IMR-90 (cell line): ENCODE data around the gene OSER1. TPM values are rescaled to one million over a fixed set of nuclear protein-coding genes. Genes with fewer than 3 reads are reported as not detected.

Experiments used
- ATAC-seq: fragments of 200-7000 bp; cut with Tn5 transposase; 2 replicates; pipeline ENCODE4 v1.9.1; 2020; ENCODE audit warnings: low read depth, mild to moderate bottlenecking, moderate library complexity
- BruUV-seq: library from RNA; stranded (reverse); fragments of 400-500 nt; replicated peaks from 2 replicates; lab custom pipeline; 2021; lab: Mats Ljungman, UMichigan
- CTCF ChIA-PET: fragments of 300-600 bp; formaldehyde crosslinking; extraction: SDS; loops from one replicate; lab custom pipeline; 2021; ENCODE audit warnings: antibody characterized with exemption; lab: Yijun Ruan, JAX
- POLR2A ChIA-PET: fragments of 300-600 bp; sonication (Branson Sonifier 250); formaldehyde crosslinking; loops from one replicate; lab custom pipeline; 2022; ENCODE audit warnings: antibody characterized with exemption; ENCODE audit not compliant: unreplicated experiment; lab: Charles Lee
- DNase-seq: peaks from one replicate; pipeline ENCODE4 v3.0.0; 2013
- H2AFZ ChIP-seq: replicated peaks from 2 replicates; pipeline ENCODE3; 2013; ENCODE audit warnings: low read length, mild to moderate bottlenecking; ENCODE audit not compliant: poor library complexity
- H2AK5ac ChIP-seq: 2 replicates; pipeline ENCODE4 v1.6.1; 2013; ENCODE audit warnings: low read depth, low read length, inconsistent platforms
- H2AK9ac ChIP-seq: replicated peaks from 2 replicates; pipeline ENCODE3; 2013; ENCODE audit warnings: mild to moderate bottlenecking, low read depth, low read length, moderate library complexity; ENCODE audit not compliant: poor library complexity
- H2BK120ac ChIP-seq: 2 replicates; pipeline ENCODE4 v1.6.1; 2013; ENCODE audit warnings: low read depth, low read length, inconsistent platforms
- H2BK15ac ChIP-seq: 3 replicates; pipeline ENCODE4 v1.6.1; 2013; ENCODE audit warnings: low read depth, low read length, inconsistent platforms
- H2BK20ac ChIP-seq: 2 replicates; pipeline ENCODE4 v1.6.1; 2013; ENCODE audit warnings: low read depth, mild to moderate bottlenecking, inconsistent platforms, low read length, moderate library complexity
- H2BK5ac ChIP-seq: 2 replicates; pipeline ENCODE4 v1.6.1; 2013; ENCODE audit warnings: mild to moderate bottlenecking, low read depth, low read length, inconsistent platforms; ENCODE audit not compliant: poor library complexity, severe bottlenecking
- H3K14ac ChIP-seq: replicated peaks from 2 replicates; pipeline ENCODE4 v1.6.1; 2013; ENCODE audit warnings: low read depth, low read length, inconsistent platforms
- H3K18ac ChIP-seq: 2 replicates; pipeline ENCODE4 v1.6.1; 2013; ENCODE audit warnings: low read depth, low read length, control low read depth
- H3K23ac ChIP-seq: 2 replicates; pipeline ENCODE4 v1.6.1; 2013; ENCODE audit warnings: low read depth, low read length, inconsistent platforms
- H3K27ac ChIP-seq: 2 replicates; pipeline ENCODE4 v1.5.1; 2013; ENCODE audit warnings: mild to moderate bottlenecking, control low read depth, low read length; ENCODE audit not compliant: insufficient read depth
- H3K27me3 ChIP-seq: 2 replicates; pipeline ENCODE4 v1.6.1; 2013; ENCODE audit warnings: low read length; ENCODE audit not compliant: control insufficient read depth, insufficient read depth
- H3K36me3 ChIP-seq: 2 replicates; pipeline ENCODE4 v1.6.1; 2013; ENCODE audit warnings: low read length, mixed read lengths; ENCODE audit not compliant: control insufficient read depth, insufficient read depth
- H3K4ac ChIP-seq: 2 replicates; pipeline ENCODE4 v1.6.1; 2013; ENCODE audit warnings: low read depth, low read length, inconsistent platforms
- H3K4me1 ChIP-seq: 2 replicates; pipeline ENCODE4 v1.6.1; 2013; ENCODE audit warnings: low read length, mixed read lengths; ENCODE audit not compliant: control insufficient read depth, insufficient read depth
- H3K4me2 ChIP-seq: 2 replicates; pipeline ENCODE4 v1.6.1; 2013; ENCODE audit warnings: low read depth, mild to moderate bottlenecking, control low read depth, low read length, moderate library complexity
- H3K4me3 ChIP-seq: 2 replicates; pipeline ENCODE4 v1.5.1; 2013; ENCODE audit warnings: low read depth, mild to moderate bottlenecking, control low read depth, low read length, moderate library complexity; ENCODE audit not compliant: insufficient read depth
- H3K56ac ChIP-seq: 2 replicates; pipeline ENCODE4 v1.6.1; 2013; ENCODE audit warnings: low read length, inconsistent platforms; ENCODE audit not compliant: insufficient read depth; ENCODE audit errors: extremely low read depth
- H3K79me1 ChIP-seq, 2 experiments: 2 replicates each; pipeline ENCODE4 v1.6.1; 2013; ENCODE audit warnings: low read length in 2 of 2, inconsistent platforms in 1 of 2, low read depth in 1 of 2
- H3K9ac ChIP-seq: 2 replicates; pipeline ENCODE4 v1.6.1; 2013; ENCODE audit warnings: low read depth, low read length, control low read depth
- H3K9me1 ChIP-seq: 2 replicates; pipeline ENCODE4 v1.6.1; 2013; ENCODE audit warnings: low read length, inconsistent platforms; ENCODE audit not compliant: insufficient read depth
- H3K9me3 ChIP-seq: 2 replicates; pipeline ENCODE4 v1.6.1; 2013; ENCODE audit warnings: low read length; ENCODE audit not compliant: control insufficient read depth, insufficient read depth
- H4K20me1 ChIP-seq: 2 replicates; pipeline ENCODE4 v1.6.1; 2013; ENCODE audit warnings: low read length, inconsistent platforms; ENCODE audit not compliant: insufficient read depth
- H4K5ac ChIP-seq: 2 replicates; pipeline ENCODE4 v1.6.1; 2013; ENCODE audit warnings: mild to moderate bottlenecking, low read depth, low read length, control low read depth
- H4K8ac ChIP-seq, 2 experiments: 2 replicates each; pipeline ENCODE4 v1.6.1; 2013; ENCODE audit warnings: low read depth in 2 of 2, low read length in 2 of 2, control low read depth in 1 of 2, inconsistent platforms in 1 of 2
- H4K91ac ChIP-seq: 2 replicates; pipeline ENCODE4 v1.6.1; 2013; ENCODE audit warnings: low read depth, low read length, inconsistent platforms; ENCODE audit not compliant: insufficient read depth
- BHLHE40 ChIP-seq: fragments of 150-350 bp; IDR thresholded peaks from 2 replicates; pipeline ENCODE4 v1.6.1; 2016; ENCODE audit warnings: mild to moderate bottlenecking, low read depth, low read length
- CEBPB ChIP-seq: IDR thresholded peaks from 2 replicates; pipeline ENCODE4 v1.6.1; 2012; ENCODE audit warnings: low read depth, low read length, improper control_type of control experiment
- CHD1 ChIP-seq: IDR thresholded peaks from 2 replicates; pipeline ENCODE4 v1.6.1; 2012; ENCODE audit warnings: low read depth, low read length, improper control_type of control experiment
- CTCF ChIP-seq: conservative IDR thresholded peaks from 2 replicates; pipeline ENCODE4 v1.5.1; 2012; ENCODE audit warnings: mild to moderate bottlenecking, low read depth, low read length, improper control_type of control experiment
- FOS ChIP-seq: fragments of 150-350 bp; IDR thresholded peaks from 2 replicates; pipeline ENCODE4 v1.6.1; 2016; ENCODE audit warnings: low read depth, low read length
- MAFK ChIP-seq: IDR thresholded peaks from 2 replicates; pipeline ENCODE4 v1.6.1; 2012; ENCODE audit warnings: low read depth, low read length, improper control_type of control experiment
- MAZ ChIP-seq: IDR thresholded peaks from 2 replicates; pipeline ENCODE4 v1.6.1; 2012; ENCODE audit warnings: low read depth, mild to moderate bottlenecking, low read length, improper control_type of control experiment, moderate library complexity, borderline replicate concordance
- MXI1 ChIP-seq: IDR thresholded peaks from 2 replicates; pipeline ENCODE4 v1.6.1; 2012; ENCODE audit warnings: low read depth, mild to moderate bottlenecking, low read length, moderate library complexity, borderline replicate concordance
- NFE2L2 ChIP-seq: fragments of 150-350 bp; IDR thresholded peaks from 2 replicates; pipeline ENCODE4 v1.6.1; 2016; ENCODE audit warnings: low read depth, mild to moderate bottlenecking, low read length
- POLR2A ChIP-seq: IDR thresholded peaks from 2 replicates; pipeline ENCODE4 v1.6.1; 2012; ENCODE audit warnings: mild to moderate bottlenecking, low read depth, low read length
- RAD21 ChIP-seq: IDR thresholded peaks from 2 replicates; pipeline ENCODE4 v1.6.1; 2012; ENCODE audit warnings: low read length, improper control_type of control experiment
- RCOR1 ChIP-seq: IDR thresholded peaks from 2 replicates; pipeline ENCODE4 v1.6.1; 2012; ENCODE audit warnings: mild to moderate bottlenecking, low read length, improper control_type of control experiment; ENCODE audit not compliant: insufficient replicate concordance
- RFX5 ChIP-seq: IDR thresholded peaks from 2 replicates; pipeline ENCODE4 v1.8.0; 2012; ENCODE audit warnings: low read depth, mild to moderate bottlenecking, low read length, moderate library complexity
- SMC3 ChIP-seq: fragments of 150-350 bp; IDR thresholded peaks from 2 replicates; pipeline ENCODE4 v1.6.1; 2016; ENCODE audit warnings: low read depth, mild to moderate bottlenecking, antibody characterized with exemption, low read length, moderate library complexity
- USF2 ChIP-seq: fragments of 150-350 bp; IDR thresholded peaks from 2 replicates; pipeline ENCODE4 v1.6.1; 2017; ENCODE audit warnings: mild to moderate bottlenecking, antibody characterized with exemption, low read length, low read depth
- WGBS, 2 experiments: methylation state at CpG; one replicate each; pipeline versions ENCODE4 v1.1.5 to v1.1.7; 2013; ENCODE audit warnings: missing lambda C conversion rate in 2 of 2; ENCODE audit not compliant: insufficient read length in 1 of 2; ENCODE audit errors: extremely low coverage in 2 of 2; 5-methylcytosine and 5-hydroxymethylcytosine counted together
- dilution Hi-C: fragments of 300-500 bp; cut with HindIII; formaldehyde crosslinking; loops from one replicate; pipeline ENCODE4 v1.14.3; 2018; ENCODE audit warnings: low sequenced_read_pairs; ENCODE audit not compliant: unreplicated experiment
- in situ Hi-C: fragments of 300-500 bp; cut with MboI; formaldehyde crosslinking; loops from 3 replicates; pipeline ENCODE4 v1.14.3; 2019; ENCODE audit warnings: low sequenced_read_pairs, inconsistent platforms, mixed read lengths
- intact Hi-C: fragments of 100-400 bp; cut with micrococcal nuclease; formaldehyde crosslinking; loops from 2 replicates; pipeline ENCODE4 v1.10.0; 2022
- polyA plus RNA-seq, 3 experiments: library from polyadenylated mRNA; depleted of rRNA; stranded (reverse); fragments of >200 nt; gene quantifications; 2 replicates each; pipeline ENCODE4 v1.2.3, GENCODE V29; 2012; ENCODE audit warnings: low replicate concordance in 1 of 3
- total RNA-seq: library from RNA; depleted of rRNA; stranded (reverse); fragments of >200 nt; gene quantifications from 2 replicates; pipeline ENCODE4 v1.2.3, GENCODE V29; 2012
- TF ChIP-seq, protein P1 (sequence below): fragments of 150-350 bp; IDR thresholded peaks from 2 replicates; pipeline ENCODE4 v1.6.1; 2016; ENCODE audit warnings: low read depth, mild to moderate bottlenecking, low read length, moderate library complexity, borderline replicate concordance

OSER1 gene
- total and polyA plus RNA-seq, 2 of the 4 experiments (the other 2 are of a cell fraction) = 32.6 to 70.6 TPM

- Histone ChIP-seq H3K4ac (no peak overlapping the region), H2BK5ac (no peak overlapping the region), H3K27ac (no peak overlapping the region), H2BK15ac (no peak overlapping the region), H3K27me3 (no peaks in the 10 kb centered on the region), H3K9me3 (no peaks in the 10 kb centered on the region), H4K91ac (no peak overlapping the region), H2BK120ac (no peak overlapping the region), H3K4me1 (peaks cover 21% of the 10 kb centered on the region), H3K9me1 (peaks cover 16% of the 10 kb centered on the region), H3K79me1 (peaks cover 0 to 17% of the 10 kb centered on the region in 2 experiments; a peak in 2 of 4 replicates), H2AFZ (no peak overlapping the region), H4K5ac (no peak overlapping the region), H2AK5ac (no peak overlapping the region), H3K36me3 (no peaks in the 10 kb centered on the region), H2BK20ac (no peak overlapping the region), H3K56ac (no peak overlapping the region), H4K20me1 (no peaks in the 10 kb centered on the region), H3K4me3 (no peak overlapping the region), H3K14ac (no peak overlapping the region), H3K9ac (no peak overlapping the region), H3K23ac (no peak overlapping the region), H4K8ac (no peak overlapping the region), H3K4me2 (no peak overlapping the region), H3K18ac (no peak overlapping the region), H2AK9ac (no peak overlapping the region)
- DNase-seq (no peak), ATAC-seq (no peak)
- intact Hi-C loops (loop anchor here (5.0 kb wide), 1 partner anchor 46 kb away; no protein-coding TSS in a partner anchor), in situ Hi-C loops (no loop called here), dilution Hi-C loops (no loop called here)
- no peak for TF ChIP-seq MAZ
- no peak for TF ChIP-seq MXI1
- no peak for TF ChIP-seq POLR2A
- TF ChIP-seq RFX5 = no peak
- no peak for TF ChIP-seq RCOR1
- no peak for TF ChIP-seq RAD21
- TF ChIP-seq BHLHE40 = no peak
- no peak for TF ChIP-seq NFE2L2
- TF ChIP-seq CHD1 = no peak
- no peak for TF ChIP-seq MAFK
- TF ChIP-seq SMC3 = no peak
- no peak for TF ChIP-seq USF2
- TF ChIP-seq FOS = no peak
- no peak for TF ChIP-seq CEBPB
- TF ChIP-seq, protein P1, sequence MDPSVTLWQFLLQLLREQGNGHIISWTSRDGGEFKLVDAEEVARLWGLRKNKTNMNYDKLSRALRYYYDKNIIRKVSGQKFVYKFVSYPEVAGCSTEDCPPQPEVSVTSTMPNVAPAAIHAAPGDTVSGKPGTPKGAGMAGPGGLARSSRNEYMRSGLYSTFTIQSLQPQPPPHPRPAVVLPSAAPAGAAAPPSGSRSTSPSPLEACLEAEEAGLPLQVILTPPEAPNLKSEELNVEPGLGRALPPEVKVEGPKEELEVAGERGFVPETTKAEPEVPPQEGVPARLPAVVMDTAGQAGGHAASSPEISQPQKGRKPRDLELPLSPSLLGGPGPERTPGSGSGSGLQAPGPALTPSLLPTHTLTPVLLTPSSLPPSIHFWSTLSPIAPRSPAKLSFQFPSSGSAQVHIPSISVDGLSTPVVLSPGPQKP = no peak
- TF ChIP-seq CTCF = no peak
- no TSS peak for BruUV-seq
- 88% methylated on average over 4 of the region's 7 CpGs; no CpG with 5 or more reads in 1 of the 2 experiments for WGBS, 2 experiments
- POLR2A ChIA-PET = no interaction called here
- CTCF ChIA-PET = no interaction called here
Observed at GRCh38 chr20:44183282-44183681, 27.3 kb downstream of the OSER1 start.
